LNCaP clone FGC (cell line): ENCODE measurements around the gene ELK3.

ENCODE experiments used
- DNase-seq: peaks from one replicate; pipeline ENCODE4 v3.0.0-alpha.2; 2011; ENCODE audit warnings: low read depth
- H3K4me3 ChIP-seq: 2 replicates; pipeline ENCODE4 v1.5.1; 2011; ENCODE audit warnings: mild to moderate bottlenecking, low read depth, low read length, control low read depth
- TF ChIP-seq, protein P1 (sequence below): IDR thresholded peaks from 2 replicates; pipeline ENCODE4 v1.5.1; 2012; ENCODE audit warnings: mild to moderate bottlenecking; ENCODE audit not compliant: control insufficient read depth, insufficient read depth; ENCODE audit errors: extremely low read depth

The ELK3 gene

DNA sequence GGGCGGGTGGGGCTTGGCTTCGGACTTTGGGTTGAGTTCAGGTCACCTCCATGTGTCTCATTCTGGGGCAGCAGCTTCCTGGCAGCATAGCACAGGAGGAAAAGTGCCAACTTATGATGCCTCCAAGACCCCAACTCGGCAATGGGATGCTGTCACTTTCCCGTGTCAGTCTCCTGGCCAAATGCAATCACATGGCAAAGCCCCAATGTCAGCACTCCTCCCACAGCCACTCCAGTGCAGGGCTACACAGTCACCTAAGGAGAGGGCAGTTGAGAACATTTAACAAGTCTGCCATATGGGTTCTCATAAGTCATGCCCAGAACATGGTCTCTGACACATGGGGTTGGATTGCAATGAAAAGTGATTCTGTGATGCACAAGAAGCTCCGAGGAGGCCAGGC, 26.7 kb downstream of the ELK3 start:
- DNase-seq, result no peak
- H3K4me3 ChIP-seq, result no peak overlapping the region

DNA sequence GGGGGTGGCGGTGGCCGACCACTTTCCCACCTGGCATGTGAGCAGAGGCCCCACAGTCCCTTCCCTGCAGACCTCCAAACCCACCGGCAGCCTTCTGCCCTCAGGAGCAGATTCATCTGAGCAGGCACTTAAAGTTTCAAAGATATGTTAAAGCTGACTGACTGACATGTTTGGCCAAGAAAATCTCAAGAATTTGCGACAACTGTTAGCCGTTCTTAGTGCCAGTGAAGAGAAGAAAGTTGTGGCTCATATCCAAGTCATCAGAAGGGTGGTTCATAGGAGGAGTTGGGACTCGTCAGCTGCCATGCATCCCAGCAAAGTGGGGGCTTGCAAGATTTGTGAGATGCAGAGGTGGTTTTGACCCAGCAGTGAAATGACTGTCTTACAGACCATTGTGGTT, 27.2 kb downstream of the ELK3 start:
- DNase-seq, result no peak
- TF ChIP-seq, protein P1, sequence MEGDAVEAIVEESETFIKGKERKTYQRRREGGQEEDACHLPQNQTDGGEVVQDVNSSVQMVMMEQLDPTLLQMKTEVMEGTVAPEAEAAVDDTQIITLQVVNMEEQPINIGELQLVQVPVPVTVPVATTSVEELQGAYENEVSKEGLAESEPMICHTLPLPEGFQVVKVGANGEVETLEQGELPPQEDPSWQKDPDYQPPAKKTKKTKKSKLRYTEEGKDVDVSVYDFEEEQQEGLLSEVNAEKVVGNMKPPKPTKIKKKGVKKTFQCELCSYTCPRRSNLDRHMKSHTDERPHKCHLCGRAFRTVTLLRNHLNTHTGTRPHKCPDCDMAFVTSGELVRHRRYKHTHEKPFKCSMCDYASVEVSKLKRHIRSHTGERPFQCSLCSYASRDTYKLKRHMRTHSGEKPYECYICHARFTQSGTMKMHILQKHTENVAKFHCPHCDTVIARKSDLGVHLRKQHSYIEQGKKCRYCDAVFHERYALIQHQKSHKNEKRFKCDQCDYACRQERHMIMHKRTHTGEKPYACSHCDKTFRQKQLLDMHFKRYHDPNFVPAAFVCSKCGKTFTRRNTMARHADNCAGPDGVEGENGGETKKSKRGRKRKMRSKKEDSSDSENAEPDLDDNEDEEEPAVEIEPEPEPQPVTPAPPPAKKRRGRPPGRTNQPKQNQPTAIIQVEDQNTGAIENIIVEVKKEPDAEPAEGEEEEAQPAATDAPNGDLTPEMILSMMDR, result no peak
- H3K4me3 ChIP-seq, result no peak overlapping the region

More for the DNA sequence above, 26.7 kb downstream of the ELK3 start:
- TF ChIP-seq, protein P1, result no peak

DNA sequence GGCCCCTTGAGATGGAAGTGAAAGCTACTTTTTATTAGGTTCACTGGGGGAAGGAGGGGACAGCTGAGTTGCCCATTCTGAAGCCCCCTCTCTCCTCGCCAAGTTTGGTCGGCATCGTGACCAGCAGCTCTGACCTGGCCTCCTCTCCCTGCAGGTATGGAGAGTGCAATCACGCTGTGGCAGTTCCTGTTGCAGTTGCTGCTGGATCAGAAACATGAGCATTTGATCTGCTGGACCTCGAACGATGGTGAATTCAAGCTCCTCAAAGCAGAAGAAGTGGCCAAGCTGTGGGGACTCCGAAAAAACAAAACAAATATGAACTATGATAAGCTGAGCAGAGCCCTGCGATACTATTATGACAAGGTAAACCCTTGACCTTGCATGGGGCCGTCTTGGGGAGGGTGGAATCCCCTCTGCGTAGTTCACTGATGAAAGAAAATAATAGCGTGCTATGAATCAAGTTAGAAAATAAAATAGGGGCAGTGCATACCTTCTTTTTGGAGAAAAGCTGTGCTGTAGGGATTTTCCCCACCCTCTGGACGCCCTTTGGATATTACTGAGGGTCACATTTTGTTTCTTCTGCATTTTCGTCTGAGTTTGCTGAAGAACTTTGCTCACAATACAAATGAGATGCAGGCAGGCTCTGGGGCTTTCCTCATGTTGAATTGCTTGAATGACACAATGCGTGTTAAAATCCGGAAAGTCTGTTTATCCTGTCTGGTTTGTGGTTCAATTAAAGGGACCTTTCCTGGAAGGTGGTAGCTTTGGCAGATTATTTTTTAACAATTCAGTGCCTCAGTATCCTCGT, 29.4 kb downstream of the ELK3 start:
- TF ChIP-seq, protein P1, result no peak
- DNase-seq, result no peak
- H3K4me3 ChIP-seq, result no peak overlapping the region

DNA sequence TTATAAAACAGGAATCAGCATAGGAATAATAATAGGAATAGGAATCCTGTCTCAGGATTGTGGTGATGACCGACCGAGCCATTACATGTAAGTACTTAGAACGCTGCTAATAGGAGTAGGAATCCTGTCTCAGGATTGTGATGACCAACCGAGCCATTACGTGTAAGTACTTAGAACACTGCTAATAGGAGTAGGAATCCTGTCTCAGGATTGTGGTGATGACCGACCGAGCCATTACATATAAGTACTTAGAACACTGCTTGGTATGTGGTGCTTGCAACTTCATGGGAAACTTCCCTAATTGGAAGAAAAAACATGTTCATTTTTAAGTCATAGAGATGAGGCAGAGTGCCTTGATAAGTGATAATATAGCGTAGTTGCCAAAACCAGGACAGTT, 30.0 kb downstream of the ELK3 start:
- DNase-seq, result no peak
- TF ChIP-seq, protein P1, result no peak
- no peak overlapping the region for H3K4me3 ChIP-seq

DNA sequence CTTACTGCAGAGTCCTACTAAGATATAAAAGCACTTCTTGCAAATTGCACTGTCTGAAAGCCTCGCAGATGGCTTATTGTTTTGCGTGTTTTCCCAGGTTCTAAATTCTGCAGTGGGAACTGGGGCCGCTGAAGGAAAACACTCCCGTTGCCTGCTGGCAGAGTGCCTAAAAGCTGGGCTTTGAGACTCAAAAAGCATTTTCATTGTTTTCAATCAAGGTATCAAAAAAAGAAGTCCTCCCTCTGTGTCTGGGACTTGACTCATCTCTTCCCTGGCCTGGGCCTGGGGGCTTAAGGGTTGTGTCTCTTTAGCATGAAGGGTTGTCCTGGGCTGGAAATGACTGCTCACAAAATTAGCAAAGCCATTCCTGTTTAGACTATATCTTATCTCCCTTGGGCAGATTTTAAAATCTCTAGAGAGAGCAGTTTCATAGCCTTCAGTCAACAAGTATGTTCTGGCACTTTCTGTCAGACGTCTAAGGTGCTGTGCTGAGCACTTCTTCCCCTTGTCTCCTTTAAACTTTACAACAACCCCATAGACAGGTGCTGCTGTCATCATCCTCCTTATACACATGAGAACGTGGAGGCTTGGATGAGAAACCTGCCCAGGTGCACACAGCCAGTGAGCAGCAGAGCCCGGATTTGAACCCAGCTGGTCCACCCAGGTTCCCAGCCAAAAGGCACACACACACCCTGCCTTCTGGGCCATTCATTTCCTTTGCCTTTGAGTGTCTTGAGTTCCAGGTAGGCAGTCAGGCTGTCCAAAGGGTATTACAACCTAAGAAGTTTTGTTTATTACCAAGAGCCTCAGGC, 31.1 kb downstream of the ELK3 start:
- TF ChIP-seq, protein P1, result no peak
- no peak for DNase-seq
- H3K4me3 ChIP-seq, result no peak overlapping the region

DNA sequence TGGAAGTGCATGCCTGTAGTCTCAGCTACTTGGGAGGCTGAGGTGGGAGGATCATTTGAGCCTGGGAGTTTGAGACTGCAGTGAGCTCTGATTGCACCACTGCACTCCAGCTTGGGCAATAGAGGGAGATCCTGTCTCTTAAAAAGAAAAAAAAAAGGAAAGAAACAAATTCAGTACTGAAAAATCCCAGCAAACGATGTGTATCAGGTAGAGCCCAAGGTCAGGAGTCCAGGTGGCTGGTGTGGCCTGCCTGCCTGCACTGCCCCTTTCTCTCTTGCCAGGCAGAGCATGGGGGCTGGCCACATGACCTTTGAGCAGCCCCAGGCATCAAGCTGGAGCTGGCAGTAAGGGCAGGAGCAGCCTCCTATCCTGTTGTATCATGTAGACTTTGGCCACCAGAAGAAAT, 31.8 kb downstream of the ELK3 start:
- TF ChIP-seq, protein P1, result no peak

More for the DNA sequence above, 31.8 kb downstream of the ELK3 start:
- no peak for DNase-seq
- no peak overlapping the region for H3K4me3 ChIP-seq
